Thyroid gland (tissue), 4 donors: ENCODE data around the gene SLC39A2.

Source experiments
- CTCF ChIP-seq, 6 experiments: fragments of 200-600 bp in 3 of 6; fragments of 450-650 bp in 3 of 6; sonication (generic) in 3 of 6; IDR thresholded peaks; one replicate each; pipeline ENCODE4 v1.5.1; 2016 to 2019; ENCODE audit warnings: antibody characterized with exemption in 6 of 6, mild to moderate bottlenecking in 2 of 6, inconsistent platforms in 1 of 6, moderate library complexity in 1 of 6
- POLR2A ChIP-seq, 2 donors: fragments of 450-650 bp; IDR thresholded peaks; one replicate each; pipeline ENCODE4 v1.6.1; 2017; ENCODE audit warnings: antibody characterized with exemption in 2 of 2, mild to moderate bottlenecking in 2 of 2, moderate library complexity in 1 of 2

DNA sequence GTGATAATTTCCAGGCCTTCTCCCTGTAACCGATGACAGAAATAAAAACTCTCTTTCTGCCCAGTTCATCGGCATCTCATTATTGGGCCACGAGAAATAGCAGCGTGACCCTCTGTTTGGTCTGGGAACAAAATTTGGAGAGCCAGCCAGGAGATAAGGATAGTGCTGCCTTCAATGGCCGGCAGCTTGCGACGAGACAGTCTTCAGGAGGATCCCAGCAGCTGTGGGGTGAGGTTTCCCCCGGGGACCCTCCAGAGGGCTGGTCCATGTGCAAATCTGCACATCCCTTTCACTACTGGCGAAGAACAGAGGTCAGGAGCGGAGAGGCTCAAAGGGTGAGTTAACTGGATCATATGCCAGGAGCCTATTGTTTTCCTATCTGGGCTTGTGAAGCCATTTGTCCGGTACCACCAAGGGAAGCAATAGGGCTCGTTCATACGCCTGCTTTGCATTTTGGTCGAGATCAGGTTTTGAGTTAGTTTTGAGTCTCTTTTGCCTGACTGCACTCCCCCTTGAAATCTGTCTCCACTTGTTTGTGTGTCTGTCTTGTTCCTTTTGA is 4.8 kb downstream of the SLC39A2 start:
- no peak for TF ChIP-seq CTCF (IDR thresholded peaks at IDR 0.05)
- no peak for TF ChIP-seq POLR2A (IDR thresholded peaks at IDR 0.05)
